Sciatic nerve (tissue), 2 donors: ENCODE results near the gene GGA2. TPM values are rescaled to one million over a fixed set of nuclear protein-coding genes. Genes with fewer than 3 reads are reported as not detected.
A peak's percentile ranks its signal among the peaks of the same experiment; 100 is the strongest.
"Not testable (repeated sequence)": the region's sequence is repeated elsewhere in the genome, so short reads cannot be mapped to it uniquely, and the experiment has no call there.

Experiments used
- ATAC-seq: fragments of 200-7000 bp; cut with Tn5 transposase; one replicate; pipeline ENCODE4 v1.9.1; 2020; ENCODE audit warnings: mild to moderate bottlenecking, moderate library complexity
- DNase-seq: peaks from one replicate; pipeline ENCODE4 v3.0.0-alpha.2; 2020; ENCODE audit warnings: low spot score
- intact Hi-C: fragments of 100-400 bp; cut with DNase I; formaldehyde crosslinking; loops from one replicate; pipeline ENCODE4 v1.14.2; 2022
- total RNA-seq: library from RNA; stranded (reverse); fragmentation: NEBNext Ultra II Directional; extraction: Animal tissue kit (Norgen Biotek cat#: 25700); gene quantifications from one replicate; pipeline ENCODE4 v1.2.1, GENCODE V29; 2021
- donor health status: DM: no; HTN: no; CAD: no.
- donor health status: DM: no; HTN: no; CAD: no.

Gene GGA2, protein sequence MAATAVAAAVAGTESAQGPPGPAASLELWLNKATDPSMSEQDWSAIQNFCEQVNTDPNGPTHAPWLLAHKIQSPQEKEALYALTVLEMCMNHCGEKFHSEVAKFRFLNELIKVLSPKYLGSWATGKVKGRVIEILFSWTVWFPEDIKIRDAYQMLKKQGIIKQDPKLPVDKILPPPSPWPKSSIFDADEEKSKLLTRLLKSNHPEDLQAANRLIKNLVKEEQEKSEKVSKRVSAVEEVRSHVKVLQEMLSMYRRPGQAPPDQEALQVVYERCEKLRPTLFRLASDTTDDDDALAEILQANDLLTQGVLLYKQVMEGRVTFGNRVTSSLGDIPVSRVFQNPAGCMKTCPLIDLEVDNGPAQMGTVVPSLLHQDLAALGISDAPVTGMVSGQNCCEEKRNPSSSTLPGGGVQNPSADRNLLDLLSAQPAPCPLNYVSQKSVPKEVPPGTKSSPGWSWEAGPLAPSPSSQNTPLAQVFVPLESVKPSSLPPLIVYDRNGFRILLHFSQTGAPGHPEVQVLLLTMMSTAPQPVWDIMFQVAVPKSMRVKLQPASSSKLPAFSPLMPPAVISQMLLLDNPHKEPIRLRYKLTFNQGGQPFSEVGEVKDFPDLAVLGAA
- total RNA-seq = 62.9 TPM

DNA sequence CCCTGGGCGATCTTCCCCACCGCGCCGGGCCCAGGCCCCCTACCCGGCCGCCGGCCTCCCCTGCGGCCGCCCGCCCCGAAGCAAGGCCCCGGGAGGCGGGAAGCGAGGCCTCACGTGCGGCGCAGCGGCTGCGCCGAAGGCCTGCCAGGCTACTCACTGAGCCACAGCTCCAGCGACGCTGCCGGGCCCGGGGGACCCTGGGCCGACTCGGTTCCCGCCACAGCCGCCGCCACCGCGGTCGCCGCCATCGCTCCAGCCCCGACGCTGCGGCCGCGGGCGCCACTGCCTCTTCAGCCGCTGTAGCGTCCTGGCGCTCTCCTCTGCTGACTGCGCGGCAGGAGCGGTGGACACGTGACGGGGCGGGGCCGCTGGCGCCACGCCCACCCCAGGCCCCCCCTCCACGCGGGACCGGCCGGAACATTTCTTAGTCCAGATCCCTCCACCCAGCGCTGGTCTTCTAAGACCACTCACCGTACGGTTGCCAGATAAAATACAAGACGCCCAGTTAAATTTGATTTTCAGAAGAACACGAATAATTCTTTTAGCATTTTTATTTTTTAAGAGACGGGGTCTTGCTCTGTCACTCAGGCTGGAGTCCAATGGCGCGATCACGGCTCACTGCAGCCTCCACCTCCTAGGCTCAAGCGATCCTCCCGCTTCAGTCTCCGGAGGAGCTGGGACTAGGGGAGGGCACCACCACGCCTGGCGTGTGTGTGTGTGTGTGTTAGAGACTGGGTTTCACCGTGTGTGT lies at the start of gene GGA2:
Gene GGA2, minus strand, starts transcription at position 331 of the 751 bp plus-strand sequence. Its CDS starts 83 bp downstream, at position 248.
- ATAC-seq (peak; percentile 96), DNase-seq (peak; percentile 92)
- intact Hi-C loops = no loop called here

DNA sequence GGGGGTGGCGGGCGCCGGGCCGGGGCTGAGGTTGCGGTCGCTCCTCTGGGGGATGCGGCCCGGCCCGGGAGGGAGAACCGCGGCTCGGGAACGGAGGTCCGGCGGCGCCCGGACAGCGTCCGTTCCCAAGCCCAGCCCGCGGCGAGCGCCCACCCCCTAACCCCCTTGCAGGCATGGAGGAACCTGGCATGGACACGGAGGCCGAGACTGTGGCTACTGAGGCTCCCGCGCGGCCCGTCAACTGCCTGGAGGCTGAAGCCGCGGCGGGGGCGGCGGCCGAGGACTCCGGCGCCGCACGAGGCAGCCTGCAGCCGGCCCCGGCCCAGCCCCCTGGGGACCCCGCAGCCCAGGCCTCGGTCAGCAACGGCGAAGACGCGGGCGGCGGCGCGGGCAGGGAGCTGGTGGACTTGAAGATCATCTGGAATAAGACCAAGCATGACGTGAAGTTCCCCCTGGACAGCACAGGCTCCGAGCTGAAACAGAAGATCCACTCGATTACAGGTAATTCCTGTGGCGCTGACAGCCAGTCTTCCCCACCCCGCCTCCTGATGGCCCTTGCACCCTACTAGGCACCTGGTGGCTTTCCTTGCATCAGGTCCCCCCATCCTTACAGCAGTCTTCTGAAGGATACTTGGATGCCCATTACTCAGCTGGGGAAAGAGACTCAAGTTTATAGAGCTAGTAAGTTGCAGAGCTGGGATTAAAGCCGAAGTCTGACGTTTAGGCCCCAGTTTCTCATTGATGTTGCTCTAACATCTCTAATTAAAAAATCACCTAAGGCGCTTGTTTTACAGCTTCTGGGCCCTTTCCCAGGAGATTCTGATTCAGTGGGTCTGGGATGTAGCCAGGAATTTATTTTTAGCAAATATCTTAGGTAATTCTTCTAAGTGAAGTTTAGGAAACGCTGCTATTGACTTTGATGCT lies 47.7 kb upstream of the GGA2 start:
- no peak for ATAC-seq
- peak; percentile 69 for DNase-seq
- intact Hi-C loops = no loop called here

DNA sequence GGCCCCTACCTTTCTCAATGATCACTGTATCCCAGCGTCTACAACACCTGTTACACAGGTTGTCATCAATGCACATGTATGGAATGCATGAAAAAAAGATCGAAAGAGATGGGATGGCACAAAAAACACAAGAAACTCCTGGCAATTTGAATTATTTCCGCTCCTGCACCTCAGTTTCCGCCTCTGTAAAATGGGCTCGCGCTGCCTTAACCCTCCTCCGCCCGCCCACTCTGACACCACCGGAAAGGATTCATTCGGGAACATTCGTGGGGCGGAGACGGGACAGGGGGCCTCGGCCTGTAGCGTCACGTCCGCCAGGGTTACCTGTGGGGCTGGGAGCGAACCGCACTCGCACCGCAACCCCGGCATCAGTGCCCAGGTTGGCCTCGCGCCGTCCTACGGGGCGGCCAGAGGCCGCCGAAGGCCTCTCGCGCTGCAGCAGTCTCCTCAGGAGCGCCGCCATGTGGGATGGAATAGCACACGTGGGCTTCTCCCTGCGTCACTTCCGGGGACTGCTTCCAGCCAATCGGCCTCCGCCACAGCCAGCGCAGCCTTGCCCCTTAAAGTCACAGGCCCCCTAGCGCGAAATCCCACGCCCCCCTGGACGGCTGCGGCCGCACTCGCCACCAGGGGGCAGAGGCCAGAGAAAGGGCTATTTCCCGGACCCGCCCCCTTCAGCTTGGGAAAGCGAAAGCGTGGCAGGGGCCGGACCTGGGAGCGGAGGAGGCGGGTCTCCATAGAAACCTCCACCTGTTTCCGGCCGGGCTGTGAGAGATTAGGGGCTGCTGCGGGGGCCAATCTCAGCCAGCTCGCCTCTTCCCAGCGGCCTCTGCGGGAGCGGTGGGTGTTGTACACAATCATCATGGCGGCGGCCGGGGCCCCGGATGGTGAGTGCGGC lies 46.8 kb upstream of the GGA2 start, which contains the start of the genes EARS2 and UBFD1:
Gene EARS2, minus strand, starts transcription at position 470 of the 898 bp plus-strand sequence. Its CDS starts 7 bp downstream, at position 463.
Gene UBFD1, plus strand, starts transcription at position 847 of the 898 bp plus-strand sequence. Its CDS starts 16 bp downstream, at position 863.
- intact Hi-C loops = no loop called here
- DNase-seq = peak; percentile 98
- peak; percentile 99 for ATAC-seq

DNA sequence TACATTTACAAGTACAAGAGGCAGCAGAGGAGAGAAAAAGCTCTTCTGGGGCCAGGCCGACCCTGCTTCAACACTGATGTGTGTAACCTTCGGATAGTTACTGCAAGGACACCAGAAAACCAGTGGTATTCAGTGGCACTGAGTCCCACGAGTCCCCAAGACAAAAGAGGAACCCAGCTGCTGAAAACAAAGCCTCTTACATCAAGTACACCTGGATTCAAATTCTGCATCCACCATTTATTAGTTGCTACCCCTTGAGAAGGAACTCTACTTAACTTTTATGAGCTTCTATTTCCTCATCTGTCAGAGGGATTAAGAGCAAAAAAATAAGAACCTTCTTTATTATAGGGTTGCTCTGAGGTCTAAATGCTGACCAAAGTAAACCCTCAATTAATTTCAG lies 44.2 kb upstream of the GGA2 start:
- intact Hi-C loops = no loop called here
- ATAC-seq = no peak
- no peak for DNase-seq

DNA sequence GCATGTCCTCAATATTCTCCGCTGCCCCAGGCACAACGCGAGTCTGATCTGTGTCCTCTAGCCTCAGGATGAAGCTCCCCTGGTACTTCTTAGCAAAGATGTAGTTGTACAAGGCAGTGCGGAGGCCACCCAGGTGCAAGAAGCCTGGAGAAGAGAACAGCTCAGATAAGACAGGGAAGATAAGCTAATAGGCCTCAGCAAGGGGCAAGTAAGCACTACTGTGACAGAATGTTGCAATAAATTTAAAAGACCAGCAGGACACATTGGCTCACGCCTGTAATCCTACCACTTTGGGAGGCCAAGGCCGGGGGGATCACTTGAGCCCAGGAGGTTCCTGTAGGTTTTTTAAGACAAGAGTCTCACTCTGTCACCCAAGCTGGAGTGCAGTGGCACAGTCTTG lies 41.9 kb upstream of the GGA2 start:
- intact Hi-C loops = no loop called here
- DNase-seq (no peak), ATAC-seq (no peak)

DNA sequence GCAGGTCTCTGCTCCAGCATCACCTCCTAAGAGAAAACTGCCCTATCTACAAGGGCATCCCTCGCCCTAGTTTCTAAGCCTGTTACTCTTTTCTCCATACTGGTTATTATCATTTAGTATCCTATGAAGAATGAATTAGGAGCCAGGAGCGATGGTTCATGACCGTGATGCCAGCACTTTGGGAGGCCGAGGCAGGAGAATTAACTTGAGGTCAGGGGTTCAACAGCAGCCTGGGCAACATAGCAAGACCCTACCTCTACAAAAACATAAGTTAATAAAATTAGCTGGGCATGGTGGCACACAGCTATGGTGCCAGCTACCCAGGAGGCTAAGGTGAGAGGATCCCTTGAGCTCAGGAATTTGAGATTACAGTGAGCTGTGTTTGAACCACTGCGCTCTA lies 39.6 kb upstream of the GGA2 start:
- intact Hi-C loops = no loop called here
- ATAC-seq = no peak
- DNase-seq = no peak

DNA sequence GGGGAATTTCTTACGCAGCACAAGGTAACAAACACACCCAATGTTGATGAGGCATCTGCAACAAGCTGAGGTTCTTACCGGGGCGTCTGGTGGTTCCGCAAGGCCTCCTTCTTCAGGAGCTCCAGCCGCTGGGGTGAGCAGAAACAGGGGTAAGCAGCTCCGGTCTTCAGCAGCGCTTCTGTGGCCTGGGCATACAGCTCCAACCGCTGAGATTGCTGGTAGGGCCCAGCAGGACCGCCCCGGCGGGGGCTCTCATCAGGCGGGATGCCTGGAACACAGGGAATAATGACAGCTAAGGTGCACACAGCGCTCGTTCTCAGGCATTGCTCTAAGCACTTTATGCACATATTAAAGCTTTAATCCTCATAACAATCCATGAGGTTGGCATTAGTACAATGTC lies 34.1 kb upstream of the GGA2 start:
- intact Hi-C loops = no loop called here
- no peak for ATAC-seq
- DNase-seq = no peak

DNA sequence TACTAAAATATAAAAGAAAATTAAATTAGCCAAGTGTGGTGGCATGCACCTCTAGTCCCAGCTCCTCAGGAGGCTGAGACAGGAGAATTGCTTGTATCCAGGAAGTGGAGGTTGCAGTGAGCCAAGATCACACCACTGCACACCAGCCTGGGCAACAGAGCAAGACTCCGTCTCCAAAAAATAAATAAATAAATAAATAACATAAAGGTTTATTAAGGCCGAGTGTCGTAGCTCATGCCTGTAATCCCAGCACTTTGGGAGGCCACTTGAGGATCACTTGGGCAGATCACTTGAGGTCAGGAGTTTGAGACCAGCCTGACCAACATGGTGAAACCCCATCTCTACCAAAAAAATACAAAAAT lies 30.5 kb upstream of the GGA2 start:
- intact Hi-C loops, ATAC-seq, DNase-seq: not testable (repeated sequence)

DNA sequence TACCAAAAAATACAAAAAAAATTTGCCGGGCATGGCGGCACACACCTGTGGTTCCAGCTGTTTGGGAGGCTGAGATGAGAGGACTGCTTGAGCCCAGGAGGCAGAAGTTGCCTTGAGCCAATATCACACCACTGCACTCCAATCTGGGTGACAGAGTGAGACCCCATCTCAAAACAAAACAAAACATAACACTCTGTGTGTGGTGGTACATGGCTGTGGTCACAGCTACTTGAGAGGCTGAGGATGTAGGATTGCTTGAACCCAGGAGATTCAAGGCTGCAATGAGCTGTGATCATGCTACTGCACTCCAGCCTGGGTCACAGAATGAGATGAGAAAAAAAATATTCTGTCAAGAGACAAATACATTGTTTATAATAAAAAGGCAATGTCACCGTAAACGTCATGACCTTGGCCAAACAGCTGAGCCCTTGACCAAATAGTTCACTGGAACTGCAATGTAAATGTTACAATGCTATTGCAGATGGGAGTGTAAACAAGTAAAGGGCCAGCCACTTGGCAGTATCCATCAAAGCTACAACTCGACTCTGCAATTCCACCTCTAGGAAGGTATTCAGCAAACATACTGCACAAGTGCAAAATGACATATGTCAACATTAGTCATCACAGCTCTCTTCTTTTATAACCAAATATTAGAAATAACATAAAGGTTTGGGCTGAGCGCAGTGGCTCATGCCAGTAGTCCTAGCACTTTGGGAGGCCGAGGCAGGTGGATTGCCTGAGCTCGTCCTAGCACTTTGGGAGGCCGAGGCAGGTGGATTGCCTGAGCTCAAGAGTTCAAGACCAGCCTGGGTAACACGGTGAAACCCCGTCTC lies 29.9 kb upstream of the GGA2 start:
- ATAC-seq (no peak), DNase-seq (no peak)
- intact Hi-C loops = no loop called here

DNA sequence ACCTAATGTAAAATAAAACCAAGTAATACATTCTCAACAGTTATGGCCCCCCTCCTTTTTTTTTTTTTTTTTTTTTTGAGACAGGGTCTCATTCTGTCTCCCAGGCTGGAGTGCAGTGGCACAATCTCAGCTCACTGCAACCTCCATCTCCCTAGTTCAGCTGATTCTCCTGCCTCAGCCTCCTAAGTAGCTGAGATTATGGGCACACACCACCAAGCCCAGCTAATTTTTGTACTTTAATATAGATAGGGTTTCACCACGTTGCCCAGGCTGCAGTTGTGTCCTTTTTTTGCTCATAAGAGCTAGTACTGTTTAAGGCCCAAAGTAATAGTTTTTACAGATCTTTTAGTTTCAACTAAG lies 28.6 kb upstream of the GGA2 start:
- ATAC-seq (no peak), DNase-seq (no peak)
- intact Hi-C loops = no loop called here

DNA sequence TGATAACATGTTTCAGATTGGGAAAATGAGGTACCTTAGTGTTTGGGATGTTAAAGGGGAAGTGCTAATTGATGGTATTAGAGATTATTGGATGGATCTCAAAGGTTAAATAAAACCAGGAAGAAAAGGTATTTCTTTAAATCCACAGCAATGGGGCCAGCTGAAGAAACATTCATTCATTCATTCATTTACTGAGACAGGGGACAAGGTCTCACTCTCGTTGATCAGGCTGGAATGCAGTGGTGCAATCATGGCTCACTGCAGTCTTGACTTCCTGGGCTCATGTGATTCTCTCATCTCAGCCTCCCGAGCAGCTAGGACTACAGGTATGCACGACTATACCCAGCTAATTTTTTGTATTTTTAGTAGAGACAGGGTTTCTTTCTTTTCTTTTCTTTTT lies 27.1 kb upstream of the GGA2 start:
- intact Hi-C loops = no loop called here
- ATAC-seq = no peak
- DNase-seq = no peak

DNA sequence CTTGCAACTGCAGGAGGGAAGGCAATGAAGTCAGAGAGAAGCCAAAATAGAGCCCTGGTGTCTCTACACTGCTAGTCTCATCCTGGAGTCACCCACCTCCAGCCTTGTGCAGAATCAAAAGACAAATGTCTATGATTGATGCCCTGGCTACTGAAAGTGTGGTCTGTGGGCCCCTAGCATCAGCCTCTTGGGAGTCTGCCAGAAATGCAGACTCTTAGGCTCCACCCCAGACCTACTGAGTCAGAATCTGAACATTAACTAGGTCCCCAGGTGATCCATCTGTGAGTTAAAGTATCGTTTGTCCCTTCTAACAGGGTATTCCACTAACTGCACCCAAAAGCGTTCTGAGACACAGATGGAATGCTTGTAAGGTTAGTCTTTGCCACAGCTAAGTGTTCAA lies 25.6 kb upstream of the GGA2 start:
- DNase-seq (no peak), ATAC-seq (no peak)
- intact Hi-C loops = no loop called here

DNA sequence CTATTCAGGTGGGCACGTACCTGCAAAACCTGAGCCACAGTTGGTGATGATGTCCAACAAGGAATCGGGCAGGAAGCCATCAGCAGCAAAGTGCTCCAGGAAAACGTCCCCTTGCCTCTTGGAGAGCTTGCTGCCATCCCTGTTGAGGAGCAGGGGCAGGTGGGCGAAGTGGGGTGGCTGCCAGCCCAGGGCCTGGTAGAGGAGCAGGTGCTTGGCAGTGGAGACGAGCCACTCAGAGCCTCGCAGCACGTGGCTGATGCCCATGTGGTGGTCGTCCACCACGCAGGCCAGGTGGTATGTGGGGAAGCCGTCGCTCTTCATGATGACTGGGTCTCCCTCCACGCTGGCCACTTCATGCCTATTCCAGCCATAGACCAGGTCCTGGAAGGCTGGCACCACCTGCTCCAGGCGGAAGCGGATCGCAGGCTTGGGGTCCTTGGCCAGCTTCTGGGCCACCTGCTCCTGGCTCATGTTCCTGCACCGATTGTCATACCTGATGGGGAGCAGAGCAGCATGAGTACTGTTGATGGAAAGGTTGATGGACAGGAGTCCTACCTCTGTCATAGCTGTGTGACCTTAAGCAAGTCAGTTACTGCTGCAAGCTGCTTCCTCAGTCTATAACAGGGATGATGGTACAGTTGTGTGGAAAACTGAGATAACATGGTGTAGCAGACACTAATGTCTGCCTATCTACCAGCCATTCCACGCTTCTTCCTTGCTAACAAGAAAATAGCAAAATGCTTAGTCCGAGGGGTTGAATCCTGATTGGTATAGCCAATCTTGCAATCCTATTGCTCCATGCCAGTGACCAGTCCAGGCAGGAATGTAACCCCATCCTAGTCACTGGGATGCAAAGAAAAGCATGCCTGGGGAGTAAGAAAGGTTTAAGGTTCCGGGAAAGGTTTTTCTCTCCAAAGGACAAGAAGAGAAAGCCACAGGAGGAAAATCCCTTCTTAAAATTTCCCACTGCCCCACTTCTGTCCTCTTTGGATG lies 24.9 kb upstream of the GGA2 start:
- DNase-seq = no peak
- intact Hi-C loops = no loop called here

DNA sequence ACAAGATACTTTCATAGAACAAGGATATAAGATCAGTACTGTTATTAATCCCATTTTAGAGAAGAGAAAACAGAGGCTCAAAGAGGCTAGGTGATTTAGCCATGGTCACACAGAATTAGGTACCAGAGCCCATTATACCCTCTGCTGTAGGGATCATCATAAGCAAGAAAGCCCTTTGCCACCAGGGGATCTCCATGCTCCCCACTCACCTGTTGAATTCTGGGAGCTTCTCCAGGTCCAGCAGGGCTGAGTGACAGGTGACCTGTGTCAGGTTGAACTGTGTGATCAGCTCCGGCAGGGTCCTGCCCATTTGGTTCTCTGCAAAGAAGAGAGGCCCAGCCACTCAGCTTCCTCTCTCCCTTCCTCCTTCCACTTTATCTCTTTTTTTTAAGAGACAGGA lies 22.2 kb upstream of the GGA2 start:
- ATAC-seq (no peak), DNase-seq (no peak)
- intact Hi-C loops = no loop called here

More for the DNA sequence above, 24.9 kb upstream of the GGA2 start:
- no peak for ATAC-seq

DNA sequence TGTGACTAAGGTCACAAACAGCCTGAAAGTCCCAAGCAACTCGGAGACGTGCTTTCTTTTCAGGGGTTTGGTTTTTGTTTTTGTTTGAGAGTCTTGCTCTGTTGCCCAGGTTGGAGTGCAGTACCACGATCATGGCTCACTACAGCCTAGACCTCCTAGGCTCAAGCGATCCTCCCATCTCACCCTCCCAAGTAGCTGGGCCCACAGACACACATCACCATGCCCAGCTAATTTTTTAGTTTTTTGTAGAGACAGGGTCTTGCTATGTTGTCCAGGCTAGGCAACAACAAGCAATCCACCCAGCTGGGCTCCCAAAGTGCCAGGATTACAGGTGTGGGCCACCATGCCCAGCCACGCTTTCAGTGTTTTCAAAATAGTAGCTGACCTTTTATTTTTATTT lies 19.8 kb upstream of the GGA2 start:
- DNase-seq (no peak), ATAC-seq (no peak)
- intact Hi-C loops = no loop called here
